SK-N-SH (cell line): ENCODE data around the gene UAP1L1. TPM values are rescaled to one million over a fixed set of nuclear protein-coding genes. Genes with fewer than 3 reads are reported as not detected.

Experiments used
- CTCF ChIA-PET: fragments of 300-600, 350-600 bp; formaldehyde crosslinking; extraction: SDS; loops from one replicate; lab custom pipeline; 2021; lab: Yijun Ruan, JAX
- POLR2A ChIA-PET: fragments of 350-600 bp; sonication (Branson Sonifier 250); formaldehyde crosslinking; extraction: SDS; loops from one replicate; lab custom pipeline; 2020; ENCODE audit warnings: antibody characterized with exemption, inconsistent platforms; lab: Yijun Ruan, JAX
- DNase-seq: peaks from one replicate; pipeline ENCODE4 v3.0.0; 2012
- H2AFZ ChIP-seq: fragments of 200-600 bp; sonication (generic); 2 replicates; pipeline ENCODE4 v1.8.1; 2016; ENCODE audit warnings: antibody characterized with exemption, mild to moderate bottlenecking, low read depth
- H3F3A ChIP-seq: fragments of 200-600 bp; sonication (generic); replicated peaks from 2 replicates; pipeline ENCODE3; 2016; ENCODE audit warnings: antibody characterized with exemption, mild to moderate bottlenecking; ENCODE audit not compliant: insufficient read depth
- H3K27ac ChIP-seq, 2 experiments: fragments of 200-500 bp in 1 of 2; fragments of 200-600 bp in 1 of 2; sonication (Bioruptor generic) in 1 of 2; sonication (generic), shearing (Covaris generic) in 1 of 2; 2 replicates each; pipeline versions ENCODE4 v1.5.1 to v1.6.1; 2014 to 2016; ENCODE audit warnings: low read depth in 2 of 2, inconsistent platforms in 1 of 2, low read length in 1 of 2, mild to moderate bottlenecking in 1 of 2, mixed read lengths in 1 of 2
- H3K27me3 ChIP-seq: fragments of 200-600 bp; sonication (generic), shearing (Covaris generic); 2 replicates; pipeline ENCODE4 v1.6.1; 2016; ENCODE audit warnings: mixed run types; ENCODE audit not compliant: insufficient read depth
- H3K36me3 ChIP-seq, 2 experiments: fragments of 200-500 bp in 1 of 2; fragments of 200-600 bp in 1 of 2; sonication (Bioruptor generic) in 1 of 2; sonication (generic) in 1 of 2; replicated peaks in 1 of 2; 2 replicates each; pipeline versions ENCODE3 to v1.5.1; 2014 to 2016; ENCODE audit warnings: low read length in 1 of 2, mild to moderate bottlenecking in 1 of 2; ENCODE audit not compliant: insufficient read depth in 2 of 2, control insufficient read depth in 1 of 2
- H3K4me1 ChIP-seq, 2 experiments: fragments of 200-500 bp in 1 of 2; fragments of 200-600 bp in 1 of 2; sonication (Bioruptor generic) in 1 of 2; sonication (generic), shearing (Covaris generic) in 1 of 2; 2 replicates each; pipeline versions ENCODE4 v1.5.1 to v1.6.1; 2014 to 2016; ENCODE audit warnings: low read depth in 1 of 2, low read length in 1 of 2, mixed run types in 1 of 2; ENCODE audit not compliant: insufficient read depth in 2 of 2, control insufficient read depth in 1 of 2
- H3K4me2 ChIP-seq: fragments of 200-600 bp; sonication (generic), shearing (Covaris generic); 2 replicates; pipeline ENCODE4 v1.6.1; 2017; ENCODE audit warnings: mixed run types
- H3K4me3 ChIP-seq, 2 experiments: fragments of 200-500 bp in 1 of 2; fragments of 200-600 bp in 1 of 2; sonication (Bioruptor generic) in 1 of 2; sonication (generic), shearing (Covaris generic) in 1 of 2; 2 replicates each; pipeline versions ENCODE4 v1.5.1 to v1.8.1; 2014 to 2016; ENCODE audit warnings: low read depth in 2 of 2, inconsistent platforms in 1 of 2, low read length in 1 of 2, mild to moderate bottlenecking in 1 of 2, mixed read lengths in 1 of 2, moderate library complexity in 1 of 2
- H3K79me2 ChIP-seq: fragments of 200-600 bp; sonication (generic); 2 replicates; pipeline ENCODE4 v1.8.1; 2017; ENCODE audit warnings: mild to moderate bottlenecking; ENCODE audit not compliant: insufficient read depth
- H3K9ac ChIP-seq: fragments of 200-600 bp; sonication (generic); 2 replicates; pipeline ENCODE4 v1.6.1; 2017; ENCODE audit warnings: mixed run types
- H3K9me2 ChIP-seq: fragments of 200-600 bp; sonication (generic); 2 replicates; pipeline ENCODE4 v1.6.1; 2017; ENCODE audit warnings: mixed run types
- H3K9me3 ChIP-seq: fragments of 200-600 bp; sonication (generic); 2 replicates; pipeline ENCODE4 v1.6.1; 2017; ENCODE audit warnings: mixed run types, mild to moderate bottlenecking, moderate library complexity
- H4K20me1 ChIP-seq: fragments of 200-600 bp; sonication (generic); 2 replicates; pipeline ENCODE4 v1.6.1; 2017; ENCODE audit warnings: mild to moderate bottlenecking, mixed run types; ENCODE audit not compliant: insufficient read depth
- CHD2 ChIP-seq: fragments of 150-350 bp; IDR thresholded peaks from 2 replicates; pipeline ENCODE4 v1.6.1; 2018; ENCODE audit warnings: low read length; ENCODE audit not compliant: partially characterized antibody
- FOSL2 ChIP-seq: IDR thresholded peaks from 2 replicates; pipeline ENCODE4 v1.4.0; 2012; ENCODE audit warnings: low read depth, mild to moderate bottlenecking, moderate library complexity, borderline replicate concordance
- GATA2 ChIP-seq: sonication (generic); formaldehyde crosslinking; IDR thresholded peaks from 2 replicates; pipeline ENCODE4 v1.5.0; 2020; ENCODE audit warnings: mild to moderate bottlenecking, missing genetic modification reagents
- MXI1 ChIP-seq: IDR thresholded peaks from 2 replicates; pipeline ENCODE4 v1.6.1; 2012; ENCODE audit warnings: mild to moderate bottlenecking, low read depth, low read length, improper control_type of control experiment
- NFIC ChIP-seq: IDR thresholded peaks from 2 replicates; pipeline ENCODE4 v1.4.0; 2012; ENCODE audit warnings: borderline replicate concordance
- RFX5 ChIP-seq: IDR thresholded peaks from 2 replicates; pipeline ENCODE4 v1.6.1; 2012; ENCODE audit warnings: mild to moderate bottlenecking, improper control_type of control experiment, low read length
- RXRA ChIP-seq: IDR thresholded peaks from 2 replicates; pipeline ENCODE4 v1.4.0; 2012; ENCODE audit warnings: low read depth, mild to moderate bottlenecking, borderline replicate concordance
- TAF1 ChIP-seq: IDR thresholded peaks from 2 replicates; pipeline ENCODE4 v1.6.1; 2012; ENCODE audit warnings: low read depth, mild to moderate bottlenecking, low read length, moderate library complexity, borderline replicate concordance
- TCF12 ChIP-seq: IDR thresholded peaks from 2 replicates; pipeline ENCODE4 v1.4.0; 2012
- TEAD4 ChIP-seq: IDR thresholded peaks from 2 replicates; pipeline ENCODE4 v1.4.0; 2012; ENCODE audit warnings: mild to moderate bottlenecking, borderline replicate concordance; ENCODE audit not compliant: insufficient read depth
- WGBS: methylation state at CpG from one replicate; pipeline ENCODE4 v1.1.6; 2017; ENCODE audit warnings: low lambda C conversion rate; 5-methylcytosine and 5-hydroxymethylcytosine counted together
- polyA plus RNA-seq, 3 experiments: library from polyadenylated mRNA; depleted of rRNA; stranded (reverse); fragments of >200 nt; gene quantifications; 2 replicates each; pipeline ENCODE4 v1.2.3, GENCODE V29; 2012

Gene UAP1L1
- polyA plus RNA-seq, 1 of the 3 experiments (the other 2 are of a cell fraction): 5.6 TPM

- no peaks in the 10 kb centered on the region for H3K27me3 ChIP-seq
- H3K4me2 ChIP-seq: peak overlapping the region; percentile 96; the same call in 1 of the 2 replicates
- H3K4me1 ChIP-seq: peaks cover 11 to 21% of the 10 kb centered on the region in 2 experiments; a peak in 2 of 4 replicates
- no peaks in the 10 kb centered on the region for H3K9me2 ChIP-seq
- H3K79me2 ChIP-seq: no peaks in the 10 kb centered on the region
- DNase-seq: no peak
- peaks cover 26% of the 10 kb centered on the region for H4K20me1 ChIP-seq
- TF ChIP-seq TAF1 (no peak), NFIC (no peak), GATA2 (CRISPR knock-in tag) (no peak), FOSL2 (no peak), RXRA (no peak), CHD2 (no peak), TEAD4 (no peak), TCF12 (no peak), RFX5 (no peak)
- peaks cover 3% of the 10 kb centered on the region for H3F3A ChIP-seq
- POLR2A ChIA-PET: interaction anchor here (0.8 to 1.9 kb wide), 3 partner anchors 9 to 23 kb away, joined by 4 to 8 read pairs (median 7); no protein-coding TSS in a partner anchor
- peaks cover 0 to 12% of the 10 kb centered on the region in 2 experiments for H3K36me3 ChIP-seq
- peak overlapping the region in 1 of 2 experiments; percentile 62; a peak in 1 of 4 replicates for H3K4me3 ChIP-seq
- 88% methylated on average over 8 of the region's 12 CpGs for WGBS
- CTCF ChIA-PET: interaction anchor here (0.7 to 19.8 kb wide), 9 partner anchors 8 to 317 kb away, joined by 3 to 803 read pairs (median 5); partner anchors contain the start of genes ABCA2, C8G, FBXW5 and FUT7
- no peak overlapping the region for H2AFZ ChIP-seq
- no peaks in the 10 kb centered on the region for H3K9me3 ChIP-seq
- no peak overlapping the region for H3K9ac ChIP-seq
- H3K27ac ChIP-seq: peak overlapping the region in 1 of 2 experiments; percentile 58; a peak in 1 of 4 replicates
These were observed 33.3 kb upstream of the UAP1L1 start for GRCh38 chr9:137044037-137044436.

GRCh38 chr9:137044502-137045177 is 32.7 kb upstream of the UAP1L1 start:
- Histone ChIP-seq H3K4me3 (peak overlapping the region; percentile 62 to 72), H3K9me3 (no peaks in the 10 kb centered on the region), H4K20me1 (peaks cover 26% of the 10 kb centered on the region), H3K36me3 (peaks cover 0 to 6% of the 10 kb centered on the region in 2 experiments), H3F3A (peaks cover 3% of the 10 kb centered on the region), H3K27me3 (0 out of 2 replicates have a peak, but pooled peaks cover 4% of the 10 kb centered on the region), H3K4me2 (peak overlapping the region; percentile 96), H3K9ac (peak overlapping the region; percentile 41; the same call in 1 of the 2 replicates), H2AFZ (no peak overlapping the region), H3K79me2 (no peaks in the 10 kb centered on the region), H3K9me2 (no peaks in the 10 kb centered on the region), H3K4me1 (peaks cover 11 to 25% of the 10 kb centered on the region in 2 experiments; a peak in 2 of 4 replicates)
- POLR2A ChIA-PET: interaction anchor here (0.6 to 1.9 kb wide), 4 partner anchors 10 to 209 kb away, joined by 3 to 8 read pairs (median 6); no protein-coding TSS in a partner anchor
- WGBS: 31% methylated on average over 10 of the region's 18 CpGs
- CTCF ChIA-PET: interaction anchor here (0.6 to 19.8 kb wide), 13 partner anchors 8 to 318 kb away, joined by 3 to 803 read pairs (median 4); partner anchors contain the start of genes ABCA2, C8G, FBXW5 and FUT7
- no peak for TF ChIP-seq TEAD4
- 0 out of 2 replicates have a peak, but pooled peaks have one; percentile 21 for TF ChIP-seq MXI1
- TF ChIP-seq, all 33 proteins: peak for 1
- DNase-seq: peak; percentile 83
- H3K27ac ChIP-seq: peak overlapping the region in 1 of 2 experiments; percentile 78; a peak in 2 of 4 replicates
